NB4 (cell line): ENCODE results near the gene PDLIM5.

ENCODE experiments used
- DNase-seq: peaks from one replicate; pipeline ENCODE4 v3.0.0; 2010; ENCODE audit warnings: low read depth
- H3K4me3 ChIP-seq: one replicate; pipeline ENCODE4 v1.5.1; 2011; ENCODE audit warnings: mild to moderate bottlenecking, low read depth, low read length, moderate library complexity
- CTCF ChIP-seq: IDR thresholded peaks from one replicate; pipeline ENCODE4 v1.5.1; 2012; ENCODE audit warnings: low read depth, low read length
- MAX ChIP-seq: IDR thresholded peaks from 2 replicates; pipeline ENCODE4 v1.6.1; 2011; ENCODE audit warnings: low read depth, low read length
- MYC ChIP-seq: IDR thresholded peaks from 2 replicates; pipeline ENCODE4 v1.6.1; 2011; ENCODE audit warnings: low read depth, low read length
- POLR2A ChIP-seq: IDR thresholded peaks from 2 replicates; pipeline ENCODE4 v1.6.1; 2011; ENCODE audit warnings: mild to moderate bottlenecking; ENCODE audit not compliant: insufficient read length; ENCODE audit errors: extremely low read depth

The PDLIM5 gene

GRCh38 chr4:94671113-94671512, 219.4 kb downstream of the PDLIM5 start:
- H3K4me3 ChIP-seq, result no peak overlapping the region
- TF ChIP-seq POLR2A (no peak), CTCF (no peak), MYC (no peak), MAX (no peak)
- no peak for DNase-seq

GRCh38 chr4:94673961-94674360, 222.2 kb downstream of the PDLIM5 start:
- no peak overlapping the region for H3K4me3 ChIP-seq
- DNase-seq, result no peak
- TF ChIP-seq CTCF (no peak), MAX (no peak), POLR2A (no peak), MYC (no peak)

- no peak overlapping the region for H3K4me3 ChIP-seq
- no peak for TF ChIP-seq MYC
- TF ChIP-seq POLR2A, result no peak
- TF ChIP-seq MAX, result no peak
- no peak for TF ChIP-seq CTCF
- no peak for DNase-seq
These were observed 225.2 kb downstream of the PDLIM5 start for GRCh38 chr4:94676970-94677369.

GRCh38 chr4:94678896-94679295, 227.2 kb downstream of the PDLIM5 start:
- H3K4me3 ChIP-seq, result no peak overlapping the region
- no peak for TF ChIP-seq MYC
- TF ChIP-seq MAX, result no peak
- no peak for TF ChIP-seq POLR2A
- no peak for TF ChIP-seq CTCF
- DNase-seq, result no peak

GRCh38 chr4:94680176-94680862, 228.6 kb downstream of the PDLIM5 start:
- no peak overlapping the region for H3K4me3 ChIP-seq
- no peak for DNase-seq
- TF ChIP-seq MYC (no peak), CTCF (no peak), MAX (no peak), POLR2A (no peak)

GRCh38 chr4:94686086-94686485, 234.3 kb downstream of the PDLIM5 start:
- no peak overlapping the region for H3K4me3 ChIP-seq
- no peak for TF ChIP-seq CTCF
- no peak for TF ChIP-seq MYC
- no peak for TF ChIP-seq MAX
- TF ChIP-seq POLR2A, result no peak
- DNase-seq, result no peak
